ENCODE results near the gene KDELR1. TPM values are rescaled to one million over a fixed set of nuclear protein-coding genes. Genes with fewer than 3 reads are reported as not detected.

Gene KDELR1
- total and polyA plus RNA-seq, 9 of the 15 experiments (the other 6 are each of a cell fraction or from before 2014, with no cell fraction given), result 6.1 to 165 (median 58.5) TPM

DNA sequence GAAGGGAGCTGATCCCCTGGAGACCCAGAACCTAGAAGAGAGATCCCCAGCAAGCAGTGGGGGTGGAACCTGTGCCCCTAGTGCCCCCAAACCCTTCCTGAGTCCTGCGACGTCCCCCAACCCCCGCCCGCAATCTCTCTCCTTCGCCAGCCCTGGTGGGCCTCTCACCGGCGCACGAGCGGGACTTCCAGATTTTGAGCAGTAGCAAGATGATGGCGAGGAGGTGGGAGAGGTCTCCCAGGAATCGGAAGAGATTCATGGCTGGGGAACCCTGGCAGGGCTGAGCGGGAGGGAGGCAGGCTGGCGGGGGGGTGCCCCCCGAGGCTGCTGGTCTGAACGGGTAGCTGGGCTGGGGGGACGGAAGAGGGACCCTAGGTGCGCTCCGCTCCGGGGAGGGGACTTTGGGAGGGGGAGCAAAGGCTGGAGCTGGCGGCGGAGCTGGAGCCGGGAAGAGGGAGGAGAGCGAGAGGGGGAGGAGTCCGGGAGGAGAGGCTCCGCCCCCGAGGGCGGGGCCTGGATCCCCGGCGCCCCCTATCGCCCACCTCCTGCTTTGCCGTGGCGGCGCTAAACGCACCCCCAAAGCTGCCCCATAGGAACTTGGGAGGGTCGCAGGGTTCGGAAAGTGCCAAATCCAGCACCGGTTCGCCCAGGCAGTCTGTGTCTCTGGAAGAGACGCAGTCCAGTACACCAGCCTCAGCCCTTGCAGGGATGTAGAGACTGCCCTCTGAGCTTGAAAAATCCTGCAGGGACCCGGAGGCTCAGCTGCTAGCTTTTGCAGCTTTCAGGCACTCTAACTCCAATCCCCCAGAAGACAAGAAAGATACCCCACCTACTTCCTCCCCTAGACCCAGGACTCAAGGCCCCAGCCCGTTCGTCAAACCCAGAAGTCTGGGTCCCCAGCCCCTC lies at the start of gene KDELR1 (continued):
- TF ChIP-seq KDM1A (IDR thresholded peaks at IDR 0.05), result no peak
- TF ChIP-seq, protein P1, sequence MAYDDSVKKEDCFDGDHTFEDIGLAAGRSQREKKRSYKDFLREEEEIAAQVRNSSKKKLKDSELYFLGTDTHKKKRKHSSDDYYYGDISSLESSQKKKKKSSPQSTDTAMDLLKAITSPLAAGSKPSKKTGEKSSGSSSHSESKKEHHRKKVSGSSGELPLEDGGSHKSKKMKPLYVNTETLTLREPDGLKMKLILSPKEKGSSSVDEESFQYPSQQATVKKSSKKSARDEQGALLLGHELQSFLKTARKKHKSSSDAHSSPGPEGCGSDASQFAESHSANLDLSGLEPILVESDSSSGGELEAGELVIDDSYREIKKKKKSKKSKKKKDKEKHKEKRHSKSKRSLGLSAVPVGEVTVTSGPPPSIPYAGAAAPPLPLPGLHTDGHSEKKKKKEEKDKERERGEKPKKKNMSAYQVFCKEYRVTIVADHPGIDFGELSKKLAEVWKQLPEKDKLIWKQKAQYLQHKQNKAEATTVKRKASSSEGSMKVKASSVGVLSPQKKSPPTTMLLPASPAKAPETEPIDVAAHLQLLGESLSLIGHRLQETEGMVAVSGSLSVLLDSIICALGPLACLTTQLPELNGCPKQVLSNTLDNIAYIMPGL (CRISPR knock-in tag; IDR thresholded peaks at IDR 0.05), result no peak
- TF ChIP-seq SIN3B (IDR thresholded peaks at IDR 0.05; ENCODE audit: low read depth), result no peak
- TF ChIP-seq CBFB (CRISPR knock-in tag; IDR thresholded peaks at IDR 0.05), result no peak; the same call in 1 of the 2 replicates
- TF ChIP-seq JUNB (CRISPR knock-in tag; conservative IDR thresholded peaks at IDR 0.05), result no peak
- TF ChIP-seq, protein P2, sequence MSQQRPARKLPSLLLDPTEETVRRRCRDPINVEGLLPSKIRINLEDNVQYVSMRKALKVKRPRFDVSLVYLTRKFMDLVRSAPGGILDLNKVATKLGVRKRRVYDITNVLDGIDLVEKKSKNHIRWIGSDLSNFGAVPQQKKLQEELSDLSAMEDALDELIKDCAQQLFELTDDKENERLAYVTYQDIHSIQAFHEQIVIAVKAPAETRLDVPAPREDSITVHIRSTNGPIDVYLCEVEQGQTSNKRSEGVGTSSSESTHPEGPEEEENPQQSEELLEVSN (IDR thresholded peaks at IDR 0.05; ENCODE audit: borderline replicate concordance in 1 of 2, extremely low read depth in 1 of 2, insufficient read depth in 1 of 2, insufficient read length in 1 of 2, low read depth in 1 of 2, low read length in 1 of 2, poor library complexity in 1 of 2, severe bottlenecking in 1 of 2), result no peak
- TF ChIP-seq, protein P3, sequence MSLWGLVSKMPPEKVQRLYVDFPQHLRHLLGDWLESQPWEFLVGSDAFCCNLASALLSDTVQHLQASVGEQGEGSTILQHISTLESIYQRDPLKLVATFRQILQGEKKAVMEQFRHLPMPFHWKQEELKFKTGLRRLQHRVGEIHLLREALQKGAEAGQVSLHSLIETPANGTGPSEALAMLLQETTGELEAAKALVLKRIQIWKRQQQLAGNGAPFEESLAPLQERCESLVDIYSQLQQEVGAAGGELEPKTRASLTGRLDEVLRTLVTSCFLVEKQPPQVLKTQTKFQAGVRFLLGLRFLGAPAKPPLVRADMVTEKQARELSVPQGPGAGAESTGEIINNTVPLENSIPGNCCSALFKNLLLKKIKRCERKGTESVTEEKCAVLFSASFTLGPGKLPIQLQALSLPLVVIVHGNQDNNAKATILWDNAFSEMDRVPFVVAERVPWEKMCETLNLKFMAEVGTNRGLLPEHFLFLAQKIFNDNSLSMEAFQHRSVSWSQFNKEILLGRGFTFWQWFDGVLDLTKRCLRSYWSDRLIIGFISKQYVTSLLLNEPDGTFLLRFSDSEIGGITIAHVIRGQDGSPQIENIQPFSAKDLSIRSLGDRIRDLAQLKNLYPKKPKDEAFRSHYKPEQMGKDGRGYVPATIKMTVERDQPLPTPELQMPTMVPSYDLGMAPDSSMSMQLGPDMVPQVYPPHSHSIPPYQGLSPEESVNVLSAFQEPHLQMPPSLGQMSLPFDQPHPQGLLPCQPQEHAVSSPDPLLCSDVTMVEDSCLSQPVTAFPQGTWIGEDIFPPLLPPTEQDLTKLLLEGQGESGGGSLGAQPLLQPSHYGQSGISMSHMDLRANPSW (CRISPR knock-in tag; IDR thresholded peaks at IDR 0.05), result no peak
- TF ChIP-seq SPI1 (IDR thresholded peaks at IDR 0.05; ENCODE audit: borderline replicate concordance, low read depth, low read length), result no peak
- TF ChIP-seq CXXC5 (CRISPR knock-in tag; IDR thresholded peaks at IDR 0.05), result peak; percentile 45; the same call in 1 of the 2 replicates
- TF ChIP-seq, protein P4, sequence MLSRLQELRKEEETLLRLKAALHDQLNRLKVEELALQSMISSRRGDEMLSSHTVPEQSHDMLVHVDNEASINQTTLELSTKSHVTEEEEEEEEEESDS (CRISPR knock-in tag; IDR thresholded peaks at IDR 0.05), result no peak
- TF ChIP-seq CTBP1 (IDR thresholded peaks at IDR 0.05; ENCODE audit: borderline replicate concordance), result peak; percentile 37
- TF ChIP-seq, protein P5, sequence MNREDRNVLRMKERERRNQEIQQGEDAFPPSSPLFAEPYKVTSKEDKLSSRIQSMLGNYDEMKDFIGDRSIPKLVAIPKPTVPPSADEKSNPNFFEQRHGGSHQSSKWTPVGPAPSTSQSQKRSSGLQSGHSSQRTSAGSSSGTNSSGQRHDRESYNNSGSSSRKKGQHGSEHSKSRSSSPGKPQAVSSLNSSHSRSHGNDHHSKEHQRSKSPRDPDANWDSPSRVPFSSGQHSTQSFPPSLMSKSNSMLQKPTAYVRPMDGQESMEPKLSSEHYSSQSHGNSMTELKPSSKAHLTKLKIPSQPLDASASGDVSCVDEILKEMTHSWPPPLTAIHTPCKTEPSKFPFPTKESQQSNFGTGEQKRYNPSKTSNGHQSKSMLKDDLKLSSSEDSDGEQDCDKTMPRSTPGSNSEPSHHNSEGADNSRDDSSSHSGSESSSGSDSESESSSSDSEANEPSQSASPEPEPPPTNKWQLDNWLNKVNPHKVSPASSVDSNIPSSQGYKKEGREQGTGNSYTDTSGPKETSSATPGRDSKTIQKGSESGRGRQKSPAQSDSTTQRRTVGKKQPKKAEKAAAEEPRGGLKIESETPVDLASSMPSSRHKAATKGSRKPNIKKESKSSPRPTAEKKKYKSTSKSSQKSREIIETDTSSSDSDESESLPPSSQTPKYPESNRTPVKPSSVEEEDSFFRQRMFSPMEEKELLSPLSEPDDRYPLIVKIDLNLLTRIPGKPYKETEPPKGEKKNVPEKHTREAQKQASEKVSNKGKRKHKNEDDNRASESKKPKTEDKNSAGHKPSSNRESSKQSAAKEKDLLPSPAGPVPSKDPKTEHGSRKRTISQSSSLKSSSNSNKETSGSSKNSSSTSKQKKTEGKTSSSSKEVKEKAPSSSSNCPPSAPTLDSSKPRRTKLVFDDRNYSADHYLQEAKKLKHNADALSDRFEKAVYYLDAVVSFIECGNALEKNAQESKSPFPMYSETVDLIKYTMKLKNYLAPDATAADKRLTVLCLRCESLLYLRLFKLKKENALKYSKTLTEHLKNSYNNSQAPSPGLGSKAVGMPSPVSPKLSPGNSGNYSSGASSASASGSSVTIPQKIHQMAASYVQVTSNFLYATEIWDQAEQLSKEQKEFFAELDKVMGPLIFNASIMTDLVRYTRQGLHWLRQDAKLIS (CRISPR knock-in tag; IDR thresholded peaks at IDR 0.05), result no peak
- TF ChIP-seq, protein P6, sequence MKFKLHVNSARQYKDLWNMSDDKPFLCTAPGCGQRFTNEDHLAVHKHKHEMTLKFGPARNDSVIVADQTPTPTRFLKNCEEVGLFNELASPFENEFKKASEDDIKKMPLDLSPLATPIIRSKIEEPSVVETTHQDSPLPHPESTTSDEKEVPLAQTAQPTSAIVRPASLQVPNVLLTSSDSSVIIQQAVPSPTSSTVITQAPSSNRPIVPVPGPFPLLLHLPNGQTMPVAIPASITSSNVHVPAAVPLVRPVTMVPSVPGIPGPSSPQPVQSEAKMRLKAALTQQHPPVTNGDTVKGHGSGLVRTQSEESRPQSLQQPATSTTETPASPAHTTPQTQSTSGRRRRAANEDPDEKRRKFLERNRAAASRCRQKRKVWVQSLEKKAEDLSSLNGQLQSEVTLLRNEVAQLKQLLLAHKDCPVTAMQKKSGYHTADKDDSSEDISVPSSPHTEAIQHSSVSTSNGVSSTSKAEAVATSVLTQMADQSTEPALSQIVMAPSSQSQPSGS (CRISPR knock-in tag; IDR thresholded peaks at IDR 0.05), result no peak
- TF ChIP-seq TFAM (CRISPR knock-in tag; conservative IDR thresholded peaks at IDR 0.05), result no peak
- no peak for TF ChIP-seq ZNF23 (CRISPR knock-in tag; IDR thresholded peaks at IDR 0.05)

Measured in K562 (cell line).